ENCODE data around the gene HLA-DMB.

DNA sequence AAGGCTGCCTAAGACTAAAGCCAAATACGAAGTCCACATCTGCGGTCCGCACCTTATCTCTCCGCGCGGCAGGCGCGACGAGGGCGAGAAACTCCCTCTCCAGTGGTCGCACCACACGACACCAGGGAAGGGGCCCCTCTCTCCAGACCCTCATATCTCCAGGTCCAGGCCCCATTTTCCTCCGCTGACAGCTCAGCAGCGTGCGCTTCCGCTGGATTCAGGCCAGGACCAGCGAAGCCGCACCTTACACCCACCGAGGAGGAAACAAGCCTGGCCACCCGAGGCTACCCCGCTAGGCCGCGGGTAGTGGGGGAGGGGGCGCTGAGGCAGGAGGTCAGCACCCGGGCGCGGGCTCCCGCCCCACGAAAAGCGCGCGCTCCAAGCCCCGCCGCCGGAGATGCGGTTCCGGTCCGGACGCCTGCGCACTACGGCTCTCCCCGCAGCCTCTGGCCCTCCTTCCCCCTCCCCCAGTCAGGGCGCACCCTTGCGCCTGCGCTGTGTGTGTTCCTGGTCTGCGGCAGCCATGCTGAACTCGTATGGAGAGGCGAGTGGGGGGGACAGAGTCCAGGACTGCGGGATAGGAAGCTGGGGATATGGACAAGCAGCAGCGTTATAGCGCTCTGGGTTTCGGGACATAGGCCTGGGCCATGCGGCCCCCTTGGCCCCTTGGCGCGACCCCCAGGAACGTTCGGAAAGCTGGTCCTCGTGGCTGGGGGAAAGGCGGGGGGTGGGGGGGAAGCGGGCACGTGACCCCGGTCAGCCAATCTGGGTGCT, 27.5 kb upstream of the HLA-DMB start, which contains the start of gene BRD2:
- TF ChIP-seq GATA2 (IDR thresholded peaks at IDR 0.05; ENCODE audit: low read depth, low read length) (peak; percentile 46; the same call in 1 of the 2 replicates), GATA3 (IDR thresholded peaks at IDR 0.05; ENCODE audit: low read depth, low read length) (no peak)
